GM21825 (cell line): Measurements from ENCODE around the gene KRT80.

Experiments
- ATAC-seq: cut with Tn5 transposase; IDR thresholded peaks from one replicate; pipeline ENCODE4 v1.9.1; 2021; ENCODE audit warnings: mild to moderate bottlenecking, moderate library complexity; ENCODE audit not compliant: unreplicated experiment

The KRT80 gene

GRCh38 chr12:52229836-52230343 is 38.1 kb upstream of the KRT80 start:
- ATAC-seq: no peak

- no peak for ATAC-seq
Observed at GRCh38 chr12:52228931-52229330, 37.1 kb upstream of the KRT80 start.

DNA sequence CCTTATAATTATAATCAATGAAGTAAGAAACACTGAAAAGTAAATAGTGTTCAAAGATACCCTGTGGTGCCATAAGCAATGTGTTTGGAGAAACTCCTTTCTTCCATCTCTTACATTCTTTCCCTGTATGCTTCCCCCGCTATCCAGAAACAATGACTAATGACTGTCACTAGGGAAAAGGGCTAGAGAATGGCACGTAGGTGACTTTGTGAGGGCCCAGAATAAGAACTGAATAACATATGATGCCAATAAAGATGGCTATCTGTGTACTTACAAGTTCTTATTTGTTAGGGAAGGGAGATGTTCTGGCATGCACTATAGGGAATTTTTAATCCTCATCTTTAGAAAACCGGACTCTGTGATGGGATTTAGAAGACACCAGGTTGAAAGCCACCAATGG is 36.6 kb upstream of the KRT80 start:
- ATAC-seq: no peak

GRCh38 chr12:52227606-52228166 is 35.9 kb upstream of the KRT80 start:
- ATAC-seq: no peak

DNA sequence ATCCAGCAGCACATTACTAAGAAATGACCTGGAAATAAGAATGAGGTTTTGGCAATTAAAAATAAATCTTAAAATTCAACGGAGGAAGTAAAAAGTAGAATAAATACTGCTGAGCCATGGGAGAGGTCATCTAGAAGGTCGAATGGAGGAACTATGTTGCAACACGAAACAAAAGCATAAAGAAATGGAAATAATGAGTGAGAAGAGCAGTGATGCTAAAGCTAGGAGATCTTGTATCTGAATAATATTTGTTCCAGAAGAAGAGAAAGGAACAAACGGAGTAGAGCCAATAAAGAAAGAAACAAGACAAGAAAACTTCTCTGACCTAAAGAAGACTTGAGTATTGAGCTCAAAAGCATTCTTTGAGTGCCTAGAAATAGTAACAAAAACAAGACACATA is 34.6 kb upstream of the KRT80 start:
- ATAC-seq: no peak

DNA sequence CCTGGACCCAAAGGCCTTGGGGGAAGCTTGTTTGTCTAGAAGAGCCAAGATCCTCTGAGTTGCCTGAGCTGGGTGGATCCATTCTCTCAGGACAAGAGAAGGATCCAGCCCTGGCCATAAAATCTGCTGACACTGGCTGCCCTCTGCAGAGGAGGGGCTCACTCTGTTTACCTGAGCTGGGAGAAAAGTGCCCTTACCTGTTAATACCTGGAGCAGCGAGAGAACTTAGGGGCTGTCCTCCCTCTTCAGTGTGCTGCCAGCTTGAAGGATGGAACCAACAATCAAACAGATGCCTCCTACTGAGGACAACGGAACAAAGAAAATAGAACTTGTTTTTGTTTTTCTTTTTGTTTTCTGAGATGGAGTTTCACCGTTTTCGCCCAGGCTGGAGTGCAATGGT is 33.9 kb upstream of the KRT80 start:
- no peak for ATAC-seq

GRCh38 chr12:52224151-52224550 is 32.3 kb upstream of the KRT80 start:
- ATAC-seq: no peak

DNA sequence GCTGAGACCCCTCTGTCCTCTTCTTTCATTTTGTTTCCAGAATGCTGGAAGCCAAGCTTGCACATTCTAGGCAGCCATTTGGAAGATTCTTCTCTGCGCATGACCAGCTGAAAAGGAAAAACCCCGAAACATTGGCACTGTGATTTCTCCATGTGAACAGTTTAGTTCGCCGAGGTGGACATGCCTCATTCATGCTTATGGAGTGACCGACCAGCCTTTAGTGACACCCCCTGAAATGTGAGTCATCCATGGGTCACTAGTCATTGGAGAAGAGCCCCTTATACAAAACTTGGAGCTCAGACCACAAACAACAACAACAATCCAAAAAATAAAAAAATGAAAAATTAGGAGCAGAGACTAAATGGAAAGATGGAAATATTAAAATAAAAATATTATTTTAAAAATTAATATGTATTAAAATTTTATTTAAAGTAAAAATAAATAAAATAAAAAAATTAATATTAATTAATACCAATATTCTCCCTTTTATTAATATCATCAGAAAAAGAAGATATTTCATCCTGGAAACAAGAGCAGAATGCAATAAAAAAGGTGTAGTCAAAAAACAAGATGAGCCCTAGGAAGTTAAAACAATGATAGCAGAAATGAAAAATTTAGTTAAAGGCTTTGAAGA is 31.7 kb upstream of the KRT80 start:
- ATAC-seq: no peak

- ATAC-seq: no peak
Observed at GRCh38 chr12:52222692-52223091, 30.9 kb upstream of the KRT80 start.

DNA sequence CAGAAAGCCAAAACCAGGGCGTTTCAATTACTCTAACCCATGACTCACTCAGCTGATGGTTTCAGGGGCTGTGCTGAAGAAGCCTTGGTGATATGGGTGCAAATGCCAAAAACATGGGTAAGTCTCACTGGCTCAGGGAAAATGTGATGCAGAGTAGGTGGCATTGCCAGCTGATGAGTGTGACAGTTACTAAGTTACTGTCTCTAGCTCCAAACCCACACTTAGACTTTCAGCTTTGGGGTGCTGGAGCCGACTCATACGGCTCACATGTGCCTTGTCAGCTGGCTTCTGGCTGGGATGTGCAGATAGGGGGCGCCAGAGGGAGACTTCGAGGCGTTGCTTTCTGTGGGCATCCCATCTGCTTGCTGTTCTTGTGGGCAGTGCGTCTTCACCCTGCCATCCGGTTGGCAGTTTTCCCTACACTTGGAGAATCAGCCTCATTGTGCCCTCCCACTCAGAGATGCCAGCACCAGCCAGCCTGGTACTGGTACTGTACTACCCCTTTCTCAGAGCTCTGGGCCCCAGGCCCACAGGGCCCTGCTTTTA is 30.2 kb upstream of the KRT80 start:
- ATAC-seq: peak; percentile 49

GRCh38 chr12:52221070-52221781 is 29.4 kb upstream of the KRT80 start:
- ATAC-seq: no peak

DNA sequence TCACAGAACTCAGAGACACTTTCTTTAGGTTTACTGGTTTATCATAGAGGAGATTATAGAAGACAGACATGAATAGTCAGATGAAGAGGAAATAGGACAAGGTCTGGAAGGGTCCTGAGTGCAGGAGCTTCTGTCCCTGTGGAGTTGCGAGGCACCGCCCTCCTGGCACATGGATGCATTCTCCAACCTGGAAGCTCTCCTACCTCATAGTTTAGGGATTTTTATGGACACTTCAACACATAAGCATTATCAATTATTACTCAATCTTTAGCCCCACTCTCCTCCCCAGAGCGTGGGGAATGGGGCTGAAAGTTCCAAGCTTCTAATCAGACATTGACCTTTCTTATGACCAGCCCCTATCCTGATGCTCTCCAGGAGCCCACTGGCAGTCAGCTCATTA is 28.7 kb upstream of the KRT80 start:
- ATAC-seq: no peak

- ATAC-seq: no peak
Observed at GRCh38 chr12:52218001-52218400, 26.2 kb upstream of the KRT80 start.

GRCh38 chr12:52217223-52217622 is 25.4 kb upstream of the KRT80 start:
- ATAC-seq: no peak

- ATAC-seq: no peak
Observed at GRCh38 chr12:52216807-52217206, 25.0 kb upstream of the KRT80 start.

DNA sequence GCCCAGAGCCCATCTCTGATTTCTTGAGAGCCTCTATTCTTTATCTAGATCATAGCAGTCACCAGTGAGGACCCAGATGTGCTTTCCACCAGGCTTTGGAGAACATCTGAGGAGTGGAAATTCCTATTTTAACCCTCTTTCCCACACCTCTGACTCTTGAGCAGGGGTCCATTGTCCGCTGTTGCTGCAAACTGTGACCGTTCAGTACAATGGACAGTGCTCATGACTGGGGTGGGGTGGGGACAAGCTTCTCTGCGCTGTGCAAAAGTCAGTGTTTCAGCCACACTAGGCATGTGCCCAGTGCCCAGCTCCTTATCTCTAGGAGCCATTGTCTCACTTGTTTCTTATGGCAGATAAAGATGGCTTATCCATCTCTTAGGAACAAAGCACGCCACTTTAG is 24.3 kb upstream of the KRT80 start:
- no peak for ATAC-seq

DNA sequence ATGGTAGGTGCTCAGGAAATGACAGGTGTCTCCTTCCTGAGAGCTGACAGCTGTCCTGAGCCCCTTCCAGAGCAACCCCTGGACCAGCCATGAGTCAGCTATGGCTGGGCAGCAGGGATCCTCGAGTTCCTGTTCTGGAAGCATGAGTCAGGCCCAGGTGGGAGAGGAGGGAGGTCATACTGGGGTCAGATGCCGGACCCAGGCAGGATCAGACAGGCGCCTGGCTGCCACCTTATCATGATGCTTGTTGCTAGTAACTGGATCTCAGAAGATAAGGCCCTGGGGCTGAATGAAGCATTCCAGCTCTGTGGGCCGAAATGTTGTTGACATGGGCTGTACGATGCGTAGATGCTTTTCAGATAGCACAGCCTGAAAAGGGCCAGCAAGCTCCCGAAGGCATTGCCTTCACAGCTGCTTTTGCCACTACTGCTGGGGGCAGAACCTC is 23.8 kb upstream of the KRT80 start:
- no peak for ATAC-seq

DNA sequence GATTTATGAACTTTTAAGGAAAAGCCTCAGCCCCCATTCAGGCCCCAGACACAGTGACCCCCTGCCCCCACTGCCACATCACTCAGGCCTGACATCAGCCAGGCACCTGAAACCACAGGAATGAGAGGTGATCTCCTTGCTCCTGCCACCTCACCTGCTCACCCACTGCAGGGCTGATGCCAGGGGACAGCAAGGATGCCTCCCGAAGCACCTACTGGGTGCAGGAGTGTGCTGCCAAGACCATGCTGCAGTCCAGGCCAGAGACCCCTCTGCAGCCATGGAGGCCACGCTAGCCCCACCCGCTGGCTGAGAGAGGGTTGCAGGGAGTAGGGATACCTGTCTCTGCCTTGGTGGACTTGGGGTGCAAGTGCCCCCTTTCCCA is 22.6 kb upstream of the KRT80 start:
- ATAC-seq: no peak

GRCh38 chr12:52213564-52214420 is 22.0 kb upstream of the KRT80 start:
- ATAC-seq: no peak

GRCh38 chr12:52212701-52213563 is 21.1 kb upstream of the KRT80 start:
- no peak for ATAC-seq
